NCI-H82 treated with DMSO at 0.1 percent for 48 hours (cell line): ENCODE data around the gene NMB.
"Not testable (repeated sequence)": the region's sequence is repeated elsewhere in the genome, so short reads cannot be mapped to it uniquely, and the experiment has no call there.

Experiments used
- DNase-seq: peaks from one replicate; lab custom pipeline; 2025; ENCODE audit not compliant: unreplicated experiment; lab: John Stamatoyannopoulos, UW

NMB gene

DNA sequence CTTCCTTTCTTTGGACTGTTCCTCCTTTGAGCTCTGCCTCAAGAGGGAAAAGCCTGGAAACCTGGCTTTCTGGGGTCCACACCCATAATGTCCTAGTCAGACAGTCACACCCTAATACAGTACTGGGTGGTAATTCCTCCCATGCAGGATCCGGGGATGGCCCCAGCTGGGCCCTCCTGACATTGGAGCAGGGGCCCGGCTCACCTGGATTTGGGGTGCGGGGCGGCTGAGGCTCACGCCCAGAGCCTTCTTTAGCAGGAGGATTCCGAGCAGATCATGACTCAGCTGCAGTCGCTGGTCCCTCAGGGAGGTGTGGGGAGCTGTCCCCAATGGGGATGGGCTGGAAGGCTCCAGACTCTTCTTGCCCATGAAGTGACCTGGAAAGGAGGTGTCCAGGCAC, 1.0 kb downstream of the NMB start:
- no peak for DNase-seq

- DNase-seq: peak; percentile 44
These were observed 3.1 kb downstream of the NMB start for GRCh38 chr15:84654689-84655453.

GRCh38 chr15:84653910-84654688, 3.9 kb downstream of the NMB start, which contains the start of gene WDR73:
WDR73 (minus strand) TSS chr15:84654283; CDS start chr15:84654274, 9 bp downstream.
- peak; percentile 66 for DNase-seq

- DNase-seq: no peak
These were observed 4.5 kb downstream of the NMB start for GRCh38 chr15:84653584-84653909.

DNA sequence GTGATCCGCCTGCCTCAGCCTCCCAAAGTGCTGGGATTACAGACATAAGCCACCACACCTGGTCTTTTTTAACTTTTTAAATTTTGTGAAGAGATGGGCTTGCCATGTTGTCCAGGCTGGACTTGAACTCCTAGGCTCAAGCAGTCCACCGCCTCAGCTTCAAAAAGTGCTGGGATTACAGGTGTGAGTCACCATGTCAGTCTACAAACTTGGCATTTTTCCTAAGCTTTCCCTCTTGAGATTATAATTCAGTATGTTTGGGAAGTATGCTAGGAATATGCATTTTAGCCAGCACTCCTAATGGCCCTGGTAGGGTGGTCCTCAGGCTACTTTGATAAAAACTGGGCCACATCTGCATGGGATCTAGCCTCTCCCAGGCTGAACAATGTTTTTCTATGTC, 8.3 kb downstream of the NMB start:
- DNase-seq: no peak

DNA sequence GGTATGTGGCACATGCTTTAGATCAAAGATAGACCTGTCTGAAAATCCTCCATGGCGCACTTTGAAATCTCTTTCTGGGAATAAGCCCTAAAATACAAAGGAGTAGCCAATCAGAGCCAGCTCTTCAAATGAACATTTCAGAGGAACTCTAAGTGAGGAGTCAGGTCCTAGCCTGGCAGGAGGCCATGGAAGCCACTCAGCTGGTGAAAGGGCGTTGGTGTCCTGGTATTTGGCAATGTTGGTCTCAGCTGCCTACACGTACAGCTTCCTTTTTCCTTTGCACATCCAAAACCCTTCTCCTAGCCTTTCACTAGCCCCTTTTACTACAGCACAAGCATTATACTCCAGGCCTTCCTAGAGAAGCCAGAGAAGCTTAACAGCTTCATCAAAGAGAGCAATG, 9.5 kb downstream of the NMB start:
- DNase-seq: no peak

DNA sequence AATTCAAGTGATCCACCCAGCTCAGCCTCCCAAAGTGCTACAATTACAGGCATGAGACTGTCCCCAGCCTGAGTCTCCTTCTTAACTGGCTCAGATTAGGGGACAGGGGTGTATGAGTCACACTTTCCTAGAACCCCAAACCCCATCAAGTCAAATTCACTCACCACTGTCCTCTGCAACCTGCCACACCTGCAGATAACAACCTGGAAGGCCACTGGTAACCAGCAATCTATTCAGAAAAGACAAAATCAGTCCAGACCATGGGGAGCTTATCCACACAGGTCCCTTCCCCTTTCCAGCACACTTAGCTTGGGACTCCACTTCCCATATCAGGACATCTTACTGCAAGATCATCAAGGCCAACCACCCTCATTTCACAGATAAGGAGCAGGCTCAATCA, 10.3 kb downstream of the NMB start:
- no peak for DNase-seq

GRCh38 chr15:84645997-84646396, 12.0 kb downstream of the NMB start:
- DNase-seq: no peak

GRCh38 chr15:84645496-84645895, 12.5 kb downstream of the NMB start:
- DNase-seq: no peak

GRCh38 chr15:84643838-84644237, 14.2 kb downstream of the NMB start:
- no peak for DNase-seq

- not testable (repeated sequence) for DNase-seq
These were observed 15.4 kb downstream of the NMB start for GRCh38 chr15:84642640-84643039.

GRCh38 chr15:84641871-84642270, 16.1 kb downstream of the NMB start:
- not testable (repeated sequence) for DNase-seq

DNA sequence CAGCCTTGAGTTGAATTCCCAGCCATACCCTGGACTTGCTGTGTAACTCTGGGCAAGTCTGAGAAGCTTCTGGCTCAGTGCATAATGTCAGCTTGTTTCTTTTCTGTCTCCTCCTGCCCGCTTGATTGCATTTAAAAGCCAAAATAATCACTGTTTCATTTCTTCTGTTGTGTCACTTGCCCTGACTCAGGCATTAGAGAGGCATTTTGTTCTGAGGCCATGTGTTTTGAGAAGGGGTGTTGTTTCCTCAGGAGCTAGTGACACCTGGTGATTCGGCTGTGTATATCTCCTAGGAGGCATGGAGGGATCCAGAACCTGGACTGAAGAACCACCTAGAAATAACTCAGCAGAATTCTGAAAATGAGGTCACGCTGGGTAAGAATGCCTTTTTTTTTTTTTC, 19.9 kb downstream of the NMB start:
- no peak for DNase-seq

- DNase-seq: no peak
These were observed 23.7 kb downstream of the NMB start for GRCh38 chr15:84634228-84634837.

DNA sequence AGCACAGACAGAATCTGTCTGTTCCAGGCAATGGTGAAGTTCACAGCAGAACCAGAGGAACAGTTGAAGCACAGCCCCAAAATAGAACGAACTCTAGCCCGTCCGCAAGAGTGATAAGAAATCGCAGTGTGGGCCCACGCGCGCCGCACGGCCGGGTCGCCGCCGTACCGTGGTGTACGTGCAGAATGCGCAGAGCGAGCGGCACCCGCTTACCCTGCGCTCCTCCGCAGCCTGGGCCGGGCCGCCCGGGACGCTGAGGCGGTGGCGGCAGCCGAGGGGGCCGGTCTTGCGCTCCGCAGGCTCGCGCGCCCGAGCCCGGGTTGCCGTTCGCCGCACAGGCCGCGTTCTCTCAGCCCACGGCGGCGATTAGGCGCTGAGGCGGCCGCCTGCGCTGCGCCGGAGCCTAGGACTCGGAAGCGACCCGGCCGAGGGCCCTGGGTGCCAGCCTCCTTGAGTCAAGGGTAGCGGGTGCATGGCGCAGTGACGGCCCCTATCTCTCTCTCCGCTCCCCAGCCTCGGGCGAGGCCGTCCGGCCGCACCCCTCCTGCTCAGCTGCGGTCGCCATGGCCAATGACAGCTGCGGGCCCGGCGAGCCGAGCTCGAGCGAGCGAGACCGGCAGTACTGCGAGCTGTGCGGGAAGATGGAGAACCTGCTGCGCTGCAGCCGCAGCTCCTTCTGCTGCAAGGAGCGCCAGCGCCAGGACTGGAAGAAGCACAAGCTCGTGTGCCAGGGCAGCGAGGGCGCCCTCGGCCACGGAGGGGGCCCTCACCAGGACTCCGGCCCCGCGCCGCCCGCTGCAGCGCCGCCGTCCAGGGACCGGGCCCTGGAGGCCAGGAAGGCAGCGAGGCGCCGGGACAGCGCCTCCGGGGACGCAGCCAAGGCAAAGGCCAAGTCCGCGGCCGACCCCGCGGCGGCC, 24.4 kb downstream of the NMB start:
- DNase-seq: no peak

DNA sequence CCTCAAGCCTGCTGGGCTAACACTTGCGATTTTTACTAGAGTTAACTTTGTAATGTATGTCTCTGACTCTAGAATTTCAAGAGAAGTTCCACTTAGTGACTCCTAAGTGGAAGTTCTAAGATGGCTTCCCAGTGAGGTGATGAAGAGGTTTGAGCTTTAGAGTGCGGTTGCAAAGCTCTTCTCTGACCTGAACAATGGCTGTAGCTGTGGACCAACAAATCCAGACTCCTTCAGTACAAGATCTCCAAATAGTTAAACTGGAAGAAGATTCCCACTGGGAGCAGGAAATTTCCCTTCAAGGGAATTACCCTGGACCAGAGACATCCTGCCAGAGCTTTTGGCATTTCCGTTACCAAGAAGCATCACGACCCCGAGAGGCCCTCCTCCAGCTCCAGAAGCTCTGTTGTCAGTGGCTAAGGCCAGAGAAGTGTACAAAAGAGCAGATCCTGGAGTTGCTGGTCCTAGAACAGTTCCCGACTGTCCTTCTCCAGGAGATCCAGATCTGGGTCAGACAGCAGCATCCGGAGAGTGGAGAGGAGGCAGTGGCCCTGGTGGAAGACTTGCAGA, 26.2 kb downstream of the NMB start:
- DNase-seq: no peak

- DNase-seq: no peak
These were observed 29.0 kb downstream of the NMB start for GRCh38 chr15:84629033-84629432.

GRCh38 chr15:84625123-84625522, 32.9 kb downstream of the NMB start:
- no peak for DNase-seq

- DNase-seq: no peak
These were observed 33.6 kb downstream of the NMB start for GRCh38 chr15:84624359-84624758.

DNA sequence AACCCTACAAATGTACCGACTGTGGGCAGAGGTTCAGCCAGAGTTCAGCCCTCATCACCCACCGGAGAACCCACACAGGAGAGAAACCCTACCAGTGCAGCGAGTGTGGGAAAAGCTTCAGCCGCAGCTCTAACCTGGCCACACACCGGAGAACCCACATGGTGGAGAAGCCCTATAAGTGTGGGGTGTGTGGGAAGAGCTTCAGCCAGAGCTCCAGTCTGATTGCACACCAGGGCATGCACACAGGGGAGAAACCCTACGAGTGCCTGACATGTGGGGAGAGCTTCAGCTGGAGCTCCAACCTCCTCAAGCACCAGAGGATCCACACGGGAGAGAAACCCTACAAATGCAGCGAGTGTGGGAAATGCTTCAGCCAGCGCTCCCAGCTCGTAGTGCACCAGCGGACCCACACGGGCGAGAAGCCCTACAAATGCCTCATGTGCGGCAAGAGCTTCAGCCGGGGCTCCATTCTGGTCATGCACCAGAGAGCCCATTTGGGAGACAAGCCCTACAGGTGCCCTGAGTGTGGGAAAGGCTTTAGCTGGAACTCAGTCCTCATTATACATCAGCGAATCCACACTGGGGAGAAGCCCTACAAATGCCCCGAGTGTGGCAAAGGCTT, 36.5 kb downstream of the NMB start:
- DNase-seq: no peak
